ENCODE data around the gene DHX57.

DHX57 gene

GRCh38 chr2:38771632-38772031 is 104.1 kb downstream of the DHX57 start:
- Histone ChIP-seq H2AFZ (ENCODE audit: low read depth, low read length, severe bottlenecking) (no peak overlapping the region), H3K9me2 (replicated peaks; ENCODE audit: insufficient read depth, low read length) (no peaks in the 10 kb centered on the region), H3K4me3 (ENCODE audit: insufficient read depth, low read length, poor library complexity, severe bottlenecking) (no peak overlapping the region), H3F3A (ENCODE audit: insufficient read depth) (no peaks in the 10 kb centered on the region), H4K20me1 (ENCODE audit: low read depth, low read length) (no peaks in the 10 kb centered on the region), H3K27ac (ENCODE audit: low read depth, low read length) (no peak overlapping the region), H3K27me3 (ENCODE audit: low read length) (no peaks in the 10 kb centered on the region), H3K4me2 (ENCODE audit: low read depth, low read length, poor library complexity, severe bottlenecking) (no peak overlapping the region), H3K36me3 (ENCODE audit: low read length) (no peaks in the 10 kb centered on the region), H3K9ac (ENCODE audit: low read length) (no peak overlapping the region), H3K9me3 (ENCODE audit: insufficient read depth, low read length) (no peaks in the 10 kb centered on the region), H3K79me2 (ENCODE audit: insufficient read depth, low read length) (no peaks in the 10 kb centered on the region)
- TF ChIP-seq CTCF (IDR thresholded peaks at IDR 0.05; ENCODE audit: insufficient read depth, low read length, poor library complexity, severe bottlenecking), result no peak
- TF ChIP-seq EZH2phosphoT487 (conservative IDR thresholded peaks at IDR 0.05; ENCODE audit: low read length), result no peak

GRCh38 chr2:38765551-38765950 is 110.2 kb downstream of the DHX57 start:
- no peak overlapping the region for H3K27ac ChIP-seq (ENCODE audit: low read depth, low read length)
- no peaks in the 10 kb centered on the region for H3K9me2 ChIP-seq (replicated peaks; ENCODE audit: insufficient read depth, low read length)
- no peak overlapping the region for H3K9ac ChIP-seq (ENCODE audit: low read length)
- H3F3A ChIP-seq (ENCODE audit: insufficient read depth), result no peaks in the 10 kb centered on the region
- no peaks in the 10 kb centered on the region for H4K20me1 ChIP-seq (ENCODE audit: low read depth, low read length)
- H3K79me2 ChIP-seq (ENCODE audit: insufficient read depth, low read length), result no peaks in the 10 kb centered on the region
- no peak overlapping the region for H3K4me3 ChIP-seq (ENCODE audit: insufficient read depth, low read length, poor library complexity, severe bottlenecking)
- TF ChIP-seq CTCF (IDR thresholded peaks at IDR 0.05; ENCODE audit: insufficient read depth, low read length, poor library complexity, severe bottlenecking) (no peak), EZH2phosphoT487 (conservative IDR thresholded peaks at IDR 0.05; ENCODE audit: low read length) (no peak)
- no peaks in the 10 kb centered on the region for H3K36me3 ChIP-seq (ENCODE audit: low read length)
- H3K9me3 ChIP-seq (ENCODE audit: insufficient read depth, low read length), result no peaks in the 10 kb centered on the region
- no peak overlapping the region for H3K4me2 ChIP-seq (ENCODE audit: low read depth, low read length, poor library complexity, severe bottlenecking)
- H2AFZ ChIP-seq (ENCODE audit: low read depth, low read length, severe bottlenecking), result no peak overlapping the region
- no peaks in the 10 kb centered on the region for H3K27me3 ChIP-seq (ENCODE audit: low read length)

- Histone ChIP-seq H3K27ac (ENCODE audit: low read depth, low read length) (no peak overlapping the region), H3K79me2 (ENCODE audit: insufficient read depth, low read length) (no peaks in the 10 kb centered on the region), H3K27me3 (ENCODE audit: low read length) (no peaks in the 10 kb centered on the region), H4K20me1 (ENCODE audit: low read depth, low read length) (no peaks in the 10 kb centered on the region), H3K9ac (ENCODE audit: low read length) (no peak overlapping the region), H3K9me2 (replicated peaks; ENCODE audit: insufficient read depth, low read length) (no peaks in the 10 kb centered on the region), H3K4me3 (ENCODE audit: insufficient read depth, low read length, poor library complexity, severe bottlenecking) (no peak overlapping the region), H3K4me2 (ENCODE audit: low read depth, low read length, poor library complexity, severe bottlenecking) (no peak overlapping the region), H3F3A (ENCODE audit: insufficient read depth) (no peaks in the 10 kb centered on the region), H3K36me3 (ENCODE audit: low read length) (no peaks in the 10 kb centered on the region), H3K9me3 (ENCODE audit: insufficient read depth, low read length) (no peaks in the 10 kb centered on the region), H2AFZ (ENCODE audit: low read depth, low read length, severe bottlenecking) (no peak overlapping the region)
- no peak for TF ChIP-seq CTCF (IDR thresholded peaks at IDR 0.05; ENCODE audit: insufficient read depth, low read length, poor library complexity, severe bottlenecking)
- no peak for TF ChIP-seq EZH2phosphoT487 (conservative IDR thresholded peaks at IDR 0.05; ENCODE audit: low read length)
These were observed 110.6 kb downstream of the DHX57 start for GRCh38 chr2:38765149-38765548.
